Mammary epithelial cell (primary cell): ENCODE data around the gene PDLIM1.

Source experiments
- CTCF ChIP-seq, 2 donors: IDR thresholded peaks in 1 of 2; conservative IDR thresholded peaks in 1 of 2; 2 replicates each; pipeline ENCODE4 v1.5.1; 2011 to 2012; ENCODE audit warnings: inconsistent platforms in 2 of 2, low read length in 2 of 2, mild to moderate bottlenecking in 2 of 2, control low read depth in 1 of 2, low read depth in 1 of 2; ENCODE audit not compliant: insufficient read depth in 1 of 2; ENCODE audit errors: extremely low read depth in 1 of 2
- EZH2 ChIP-seq: IDR thresholded peaks from 2 replicates; pipeline ENCODE4 v1.6.1; 2012; ENCODE audit warnings: low read length, inconsistent platforms, borderline replicate concordance

DNA sequence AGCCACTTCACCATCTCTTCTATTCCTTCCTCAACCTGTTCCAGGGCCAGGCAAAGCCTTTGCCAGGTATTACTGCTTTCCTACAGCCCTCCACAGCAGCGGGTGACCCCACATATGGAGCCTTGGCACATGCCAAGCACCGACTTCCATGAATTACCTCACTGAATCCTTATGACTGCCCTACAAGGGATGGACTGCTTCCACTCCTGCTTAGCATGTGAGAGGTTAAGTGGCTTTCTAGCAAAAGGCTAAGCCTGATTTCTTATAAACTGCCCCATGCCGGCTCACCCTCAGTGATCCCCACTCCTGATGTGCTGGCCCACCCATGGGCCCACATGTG is 44.0 kb upstream of the PDLIM1 start:
- TF ChIP-seq CTCF (conservative IDR thresholded peaks at IDR 0.05 in 1 of 2, IDR thresholded peaks at IDR 0.05 in 1 of 2; ENCODE audit: extremely low read depth in 1 of 2, insufficient read depth in 1 of 2, low read depth in 1 of 2, low read length in 2 of 2) (no peak), EZH2 (no peak)
